ENCODE measurements around the gene ATP2B2.

The ATP2B2 gene

GRCh38 chr3:10501664-10502052 lies 3.7 kb downstream of the ATP2B2 start:
- H3K9me3 ChIP-seq (ENCODE audit: control insufficient read depth, low read length) = no peaks in the 10 kb centered on the region
- H3K36me3 ChIP-seq (ENCODE audit: control insufficient read depth, insufficient read depth, low read length, severe bottlenecking) = no peaks in the 10 kb centered on the region
- H3K9ac ChIP-seq (ENCODE audit: low read length) = no peak overlapping the region
- H3K4me1 ChIP-seq (ENCODE audit: control insufficient read depth, insufficient read depth, low read length) = peaks cover 2% of the 10 kb centered on the region
- H3K4me3 ChIP-seq (ENCODE audit: low read length) = no peak overlapping the region
- H3K27me3 ChIP-seq (replicated peaks; ENCODE audit: control insufficient read depth, insufficient read depth, low read length) = peaks cover 62% of the 10 kb centered on the region
- no peak for DNase-seq (ENCODE audit: low read depth)

- no peak for DNase-seq (ENCODE audit: low read depth)
- H3K9ac ChIP-seq (ENCODE audit: low read length) = no peak overlapping the region
- peaks cover 58% of the 10 kb centered on the region for H3K27me3 ChIP-seq (replicated peaks; ENCODE audit: control insufficient read depth, insufficient read depth, low read length)
- H3K36me3 ChIP-seq (ENCODE audit: control insufficient read depth, insufficient read depth, low read length, severe bottlenecking) = no peaks in the 10 kb centered on the region
- no peaks in the 10 kb centered on the region for H3K9me3 ChIP-seq (ENCODE audit: control insufficient read depth, low read length)
- peaks cover 2% of the 10 kb centered on the region for H3K4me1 ChIP-seq (ENCODE audit: control insufficient read depth, insufficient read depth, low read length)
- no peak overlapping the region for H3K4me3 ChIP-seq (ENCODE audit: low read length)
These were observed 4.4 kb downstream of the ATP2B2 start for GRCh38 chr3:10500717-10501663.

- H3K9ac ChIP-seq (ENCODE audit: low read length) = no peak overlapping the region
- no peaks in the 10 kb centered on the region for H3K4me1 ChIP-seq (ENCODE audit: control insufficient read depth, insufficient read depth, low read length)
- H3K4me3 ChIP-seq (ENCODE audit: low read length) = no peak overlapping the region
- H3K9me3 ChIP-seq (ENCODE audit: control insufficient read depth, low read length) = no peaks in the 10 kb centered on the region
- H3K27me3 ChIP-seq (replicated peaks; ENCODE audit: control insufficient read depth, insufficient read depth, low read length) = peaks cover 56% of the 10 kb centered on the region
- DNase-seq (ENCODE audit: low read depth) = no peak
- H3K36me3 ChIP-seq (ENCODE audit: control insufficient read depth, insufficient read depth, low read length, severe bottlenecking) = no peaks in the 10 kb centered on the region
These were observed 7.1 kb downstream of the ATP2B2 start for GRCh38 chr3:10498271-10498670.

GRCh38 chr3:10497439-10497838 lies 7.9 kb downstream of the ATP2B2 start:
- no peak for DNase-seq (ENCODE audit: low read depth)
- Histone ChIP-seq H3K36me3 (ENCODE audit: control insufficient read depth, insufficient read depth, low read length, severe bottlenecking) (no peaks in the 10 kb centered on the region), H3K9ac (ENCODE audit: low read length) (no peak overlapping the region), H3K4me3 (ENCODE audit: low read length) (no peak overlapping the region), H3K27me3 (replicated peaks; ENCODE audit: control insufficient read depth, insufficient read depth, low read length) (peaks cover 61% of the 10 kb centered on the region), H3K4me1 (ENCODE audit: control insufficient read depth, insufficient read depth, low read length) (no peaks in the 10 kb centered on the region), H3K9me3 (ENCODE audit: control insufficient read depth, low read length) (no peaks in the 10 kb centered on the region)

- no peaks in the 10 kb centered on the region for H3K36me3 ChIP-seq (ENCODE audit: control insufficient read depth, insufficient read depth, low read length, severe bottlenecking)
- no peak for DNase-seq (ENCODE audit: low read depth)
- no peak overlapping the region for H3K9ac ChIP-seq (ENCODE audit: low read length)
- H3K27me3 ChIP-seq (replicated peaks; ENCODE audit: control insufficient read depth, insufficient read depth, low read length) = peaks cover 61% of the 10 kb centered on the region
- no peaks in the 10 kb centered on the region for H3K9me3 ChIP-seq (ENCODE audit: control insufficient read depth, low read length)
- no peak overlapping the region for H3K4me3 ChIP-seq (ENCODE audit: low read length)
- no peaks in the 10 kb centered on the region for H3K4me1 ChIP-seq (ENCODE audit: control insufficient read depth, insufficient read depth, low read length)
These were observed 9.1 kb downstream of the ATP2B2 start for GRCh38 chr3:10496121-10496863.

GRCh38 chr3:10495614-10496013 lies 9.8 kb downstream of the ATP2B2 start:
- Histone ChIP-seq H3K36me3 (ENCODE audit: control insufficient read depth, insufficient read depth, low read length, severe bottlenecking) (no peaks in the 10 kb centered on the region), H3K4me1 (ENCODE audit: control insufficient read depth, insufficient read depth, low read length) (no peaks in the 10 kb centered on the region), H3K9ac (ENCODE audit: low read length) (no peak overlapping the region), H3K27me3 (replicated peaks; ENCODE audit: control insufficient read depth, insufficient read depth, low read length) (peaks cover 62% of the 10 kb centered on the region), H3K9me3 (ENCODE audit: control insufficient read depth, low read length) (no peaks in the 10 kb centered on the region), H3K4me3 (ENCODE audit: low read length) (no peak overlapping the region)
- no peak for DNase-seq (ENCODE audit: low read depth)

- DNase-seq (ENCODE audit: low read depth) = no peak
- no peaks in the 10 kb centered on the region for H3K4me1 ChIP-seq (ENCODE audit: control insufficient read depth, insufficient read depth, low read length)
- no peak overlapping the region for H3K4me3 ChIP-seq (ENCODE audit: low read length)
- H3K27me3 ChIP-seq (replicated peaks; ENCODE audit: control insufficient read depth, insufficient read depth, low read length) = peaks cover 60% of the 10 kb centered on the region
- H3K9ac ChIP-seq (ENCODE audit: low read length) = no peak overlapping the region
- no peaks in the 10 kb centered on the region for H3K9me3 ChIP-seq (ENCODE audit: control insufficient read depth, low read length)
- H3K36me3 ChIP-seq (ENCODE audit: control insufficient read depth, insufficient read depth, low read length, severe bottlenecking) = no peaks in the 10 kb centered on the region
These were observed 10.4 kb downstream of the ATP2B2 start for GRCh38 chr3:10495003-10495402.

GRCh38 chr3:10494180-10494579 lies 11.2 kb downstream of the ATP2B2 start:
- Histone ChIP-seq H3K4me1 (ENCODE audit: control insufficient read depth, insufficient read depth, low read length) (no peaks in the 10 kb centered on the region), H3K9ac (ENCODE audit: low read length) (no peak overlapping the region), H3K27me3 (replicated peaks; ENCODE audit: control insufficient read depth, insufficient read depth, low read length) (peaks cover 62% of the 10 kb centered on the region), H3K9me3 (ENCODE audit: control insufficient read depth, low read length) (no peaks in the 10 kb centered on the region), H3K4me3 (ENCODE audit: low read length) (no peak overlapping the region), H3K36me3 (ENCODE audit: control insufficient read depth, insufficient read depth, low read length, severe bottlenecking) (no peaks in the 10 kb centered on the region)
- DNase-seq (ENCODE audit: low read depth) = no peak

GRCh38 chr3:10493202-10493589 lies 12.2 kb downstream of the ATP2B2 start:
- Histone ChIP-seq H3K27me3 (replicated peaks; ENCODE audit: control insufficient read depth, insufficient read depth, low read length) (peaks cover 53% of the 10 kb centered on the region), H3K36me3 (ENCODE audit: control insufficient read depth, insufficient read depth, low read length, severe bottlenecking) (no peaks in the 10 kb centered on the region), H3K9me3 (ENCODE audit: control insufficient read depth, low read length) (no peaks in the 10 kb centered on the region), H3K4me1 (ENCODE audit: control insufficient read depth, insufficient read depth, low read length) (no peaks in the 10 kb centered on the region), H3K9ac (ENCODE audit: low read length) (no peak overlapping the region), H3K4me3 (ENCODE audit: low read length) (no peak overlapping the region)
- no peak for DNase-seq (ENCODE audit: low read depth)

- Histone ChIP-seq H3K27me3 (replicated peaks; ENCODE audit: control insufficient read depth, insufficient read depth, low read length) (peaks cover 50% of the 10 kb centered on the region), H3K4me1 (ENCODE audit: control insufficient read depth, insufficient read depth, low read length) (no peaks in the 10 kb centered on the region), H3K4me3 (ENCODE audit: low read length) (no peak overlapping the region), H3K9ac (ENCODE audit: low read length) (no peak overlapping the region), H3K36me3 (ENCODE audit: control insufficient read depth, insufficient read depth, low read length, severe bottlenecking) (no peaks in the 10 kb centered on the region), H3K9me3 (ENCODE audit: control insufficient read depth, low read length) (no peaks in the 10 kb centered on the region)
- DNase-seq (ENCODE audit: low read depth) = no peak
These were observed 12.8 kb downstream of the ATP2B2 start for GRCh38 chr3:10492364-10493201.

All from adipocyte (in vitro differentiated cells).